ENCODE measurements around the gene C19orf73. TPM values are rescaled to one million over a fixed set of nuclear protein-coding genes. Genes with fewer than 3 reads are reported as not detected.

Gene C19orf73
- total and polyA plus RNA-seq, 9 of the 15 experiments (the other 6 are each of a cell fraction or from before 2014, with no cell fraction given) = 0.08 to 7.4 (median 1.4) TPM

- TF ChIP-seq ZNF740 (CRISPR knock-in tag; IDR thresholded peaks at IDR 0.05) = 0 out of 2 replicates have a peak, but pooled peaks have one; percentile 40
- TF ChIP-seq ZNF740 (tag; IDR thresholded peaks at IDR 0.05) = no peak
These were observed 10.3 kb upstream of the C19orf73 start (continued) for GRCh38 chr19:49129238-49129583.

GRCh38 chr19:49128545-49129237 lies 9.7 kb upstream of the C19orf73 start:
- POLR2A ChIA-PET = interaction anchor here (0.6 to 3.1 kb wide), 8 partner anchors 9 to 72 kb away, joined by 3 to 15 read pairs (median 6); partner anchors contain the start of gene TRPM4
- in situ Hi-C loops (cut with MboI) (no loop called here), intact Hi-C loops (cut with micrococcal nuclease) (loop anchor here (2.0 kb wide), 1 partner anchor 14 kb away; no protein-coding TSS in a partner anchor)
- FAIRE-seq (peak; percentile 65), ATAC-seq (no peak; the same call in 2 of the 3 replicates), DNase-seq (ENCODE audit: extremely low read depth in 1 of 4, low spot score in 3 of 4) (peak in 2 of 4 experiments; percentile 24 to 36)
- TSS peak; percentile 87 for BruUV-seq (replicated peaks)
- Histone ChIP-seq H2AFZ (ENCODE audit: low read depth, low read length) (peak overlapping the region; percentile 100), H3K27ac (ENCODE audit: extremely low read depth, low read depth, low read length) (peak overlapping the region; percentile 71), H3K9ac (ENCODE audit: insufficient read depth in 1 of 2, low read depth in 2 of 2, low read length in 2 of 2) (peak overlapping the region; percentile 76 to 92), H3K4me3 (peak overlapping the region; percentile 55), H3K4me2 (ENCODE audit: insufficient read depth, low read length) (peak overlapping the region; percentile 100), H3K4me1 (replicated peaks in 1 of 2; ENCODE audit: control insufficient read depth in 2 of 2, insufficient read depth in 2 of 2, low read length in 2 of 2) (peaks cover 19 to 56% of the 10 kb centered on the region in 2 experiments), H3K9me3 (replicated peaks; ENCODE audit: control insufficient read depth, insufficient read depth, low read depth, low read length) (no peaks in the 10 kb centered on the region), H3K9me1 (ENCODE audit: control insufficient read depth, insufficient read depth, low read length) (no peaks in the 10 kb centered on the region), H3K36me3 (ENCODE audit: control insufficient read depth, insufficient read depth, low read length) (peaks cover 28% of the 10 kb centered on the region; the same call in 2 of the 3 replicates), H4K20me1 (replicated peaks; ENCODE audit: control insufficient read depth, insufficient read depth, low read length) (no peaks in the 10 kb centered on the region), H3K27me3 (ENCODE audit: control insufficient read depth in 2 of 2, insufficient read depth in 2 of 2, low read length in 2 of 2) (no peaks in the 10 kb centered on the region), H3K79me2 (ENCODE audit: control insufficient read depth, insufficient read depth, low read length) (peaks cover 17% of the 10 kb centered on the region; the same call in 2 of the 3 replicates)
- CTCF ChIA-PET (ENCODE audit: low intra/inter-chr PET ratio) = interaction anchor here (1.1 kb wide), 1 partner anchor 28 kb away, joined by 5 read pairs; no protein-coding TSS in a partner anchor
- WGBS (ENCODE audit: insufficient coverage, low coverage, missing lambda C conversion rate) = 0% methylated on average over 13 of the region's 15 CpGs
- TF ChIP-seq SPI1 (IDR thresholded peaks at IDR 0.05; ENCODE audit: borderline replicate concordance, low read depth, low read length) (no peak), E2F1 (CRISPR knock-in tag; IDR thresholded peaks at IDR 0.05) (no peak), SMC3 (conservative IDR thresholded peaks at IDR 0.05; ENCODE audit: insufficient read depth, low read depth, low read length) (no peak), RBM39 (optimal IDR thresholded peaks at IDR 0.05; ENCODE audit: low read depth, low read length) (peak; percentile 1), EGR1 (conservative IDR thresholded peaks at IDR 0.05) (no peak), ZNF316 (IDR thresholded peaks at IDR 0.05) (no peak; the same call in 1 of the 2 replicates), SMARCB1 (IDR thresholded peaks at IDR 0.05; ENCODE audit: insufficient read length, low read depth) (no peak), FOXP1 (CRISPR knock-in tag; IDR thresholded peaks at IDR 0.05) (0 out of 2 replicates have a peak, but pooled peaks have one; percentile 67), PKNOX1 (IDR thresholded peaks at IDR 0.05) (peak; percentile 90), ESRRA (IDR thresholded peaks at IDR 0.05; ENCODE audit: borderline replicate concordance, low read depth) (no peak), ZNF696 (CRISPR knock-in tag; conservative IDR thresholded peaks at IDR 0.05) (no peak), SMAD2 (IDR thresholded peaks at IDR 0.05; ENCODE audit: low read depth, low read length) (no peak), PHF20 (IDR thresholded peaks at IDR 0.05; ENCODE audit: partially characterized antibody) (no peak), NRF1 (conservative IDR thresholded peaks at IDR 0.05 in 1 of 2, IDR thresholded peaks at IDR 0.05 in 1 of 2) (peak; percentile 84 to 87), L3MBTL2 (IDR thresholded peaks at IDR 0.05) (no peak)

Measured in K562 (cell line).